HepG2 (cell line): ENCODE results near the gene ANKRD39. TPM values are rescaled to one million over a fixed set of nuclear protein-coding genes. Genes with fewer than 3 reads are reported as not detected.
A peak's percentile ranks its signal among the peaks of the same experiment; 100 is the strongest.

ENCODE experiments used
- ARHGAP35 ChIP-seq: sonication (generic); formaldehyde crosslinking; IDR thresholded peaks from 2 replicates; pipeline ENCODE4 v1.9.0; 2022; ENCODE audit warnings: mild to moderate bottlenecking, inconsistent platforms, moderate library complexity, missing genetic modification reagents, borderline replicate concordance
- HNF1A ChIP-seq, 2 experiments: sonication (generic) in 1 of 2; formaldehyde crosslinking in 1 of 2; IDR thresholded peaks; 2 replicates each; pipeline versions ENCODE4 v1.4.0 to v1.6.1; 2016 to 2020; ENCODE audit warnings: borderline replicate concordance in 1 of 2, low read depth in 1 of 2, mild to moderate bottlenecking in 1 of 2, missing genetic modification reagents in 1 of 2
- KDM2A ChIP-seq: sonication (generic); formaldehyde crosslinking; IDR thresholded peaks from 2 replicates; pipeline ENCODE4 v1.4.0; 2020; ENCODE audit warnings: low read depth, missing genetic modification reagents, borderline replicate concordance
- KDM3A ChIP-seq: IDR thresholded peaks from 2 replicates; pipeline ENCODE4 v1.6.1; 2018; ENCODE audit warnings: low read depth, missing compliant biosample characterization
- SRSF9 ChIP-seq: fragments of 200-400 bp; formaldehyde crosslinking; IDR thresholded peaks from 2 replicates; pipeline ENCODE4 v1.6.1; 2018; ENCODE audit warnings: borderline replicate concordance, mild to moderate bottlenecking, low read depth, low read length; ENCODE audit not compliant: insufficient read depth, poor library complexity, severe bottlenecking
- ZNF121 ChIP-seq: sonication (generic); formaldehyde crosslinking; IDR thresholded peaks from 2 replicates; pipeline ENCODE4 v1.5.0; 2020; ENCODE audit warnings: mild to moderate bottlenecking, missing genetic modification reagents
- polyA plus RNA-seq, 8 experiments: library from polyadenylated mRNA; depleted of rRNA in 3 of 8; stranded (reverse) in 7 of 8; unstranded in 1 of 8; fragments of >200 nt; fragmentation: Illumina TruSeq in 4 of 8; extraction: Trizol in 4 of 8; gene quantifications; 2 replicates each; pipeline versions ENCODE4 v1.2.1 to v1.2.3, GENCODE V29; 2011 to 2016; ENCODE audit warnings: low read depth in 4 of 8, missing spikeins in 1 of 8, mixed read lengths in 1 of 8; ENCODE audit not compliant: insufficient read depth in 1 of 8
- total RNA-seq, 5 experiments: library from RNA; depleted of rRNA; stranded (reverse); fragments of >200 nt; fragmentation: Illumina TruSeq; extraction: Trizol; gene quantifications; 2 replicates each; pipeline ENCODE4 v1.2.3, GENCODE V29; 2016; ENCODE audit warnings: low read depth in 1 of 5
- TF ChIP-seq, protein P1 (sequence below): sonication (generic); formaldehyde crosslinking; IDR thresholded peaks from 2 replicates; pipeline ENCODE4 v1.5.0; 2020; ENCODE audit warnings: mild to moderate bottlenecking, missing genetic modification reagents

Gene ANKRD39
- total and polyA plus RNA-seq, 2 of the 13 experiments (the other 11 are each of a cell fraction or from before 2014, with no cell fraction given) = 23.2 to 24.8 TPM

- TF ChIP-seq HNF1A (IDR thresholded peaks at IDR 0.05; ENCODE audit: low read depth) = no peak
- TF ChIP-seq HNF1A (CRISPR knock-in tag; IDR thresholded peaks at IDR 0.05; ENCODE audit: borderline replicate concordance) = no peak
- TF ChIP-seq, protein P1, sequence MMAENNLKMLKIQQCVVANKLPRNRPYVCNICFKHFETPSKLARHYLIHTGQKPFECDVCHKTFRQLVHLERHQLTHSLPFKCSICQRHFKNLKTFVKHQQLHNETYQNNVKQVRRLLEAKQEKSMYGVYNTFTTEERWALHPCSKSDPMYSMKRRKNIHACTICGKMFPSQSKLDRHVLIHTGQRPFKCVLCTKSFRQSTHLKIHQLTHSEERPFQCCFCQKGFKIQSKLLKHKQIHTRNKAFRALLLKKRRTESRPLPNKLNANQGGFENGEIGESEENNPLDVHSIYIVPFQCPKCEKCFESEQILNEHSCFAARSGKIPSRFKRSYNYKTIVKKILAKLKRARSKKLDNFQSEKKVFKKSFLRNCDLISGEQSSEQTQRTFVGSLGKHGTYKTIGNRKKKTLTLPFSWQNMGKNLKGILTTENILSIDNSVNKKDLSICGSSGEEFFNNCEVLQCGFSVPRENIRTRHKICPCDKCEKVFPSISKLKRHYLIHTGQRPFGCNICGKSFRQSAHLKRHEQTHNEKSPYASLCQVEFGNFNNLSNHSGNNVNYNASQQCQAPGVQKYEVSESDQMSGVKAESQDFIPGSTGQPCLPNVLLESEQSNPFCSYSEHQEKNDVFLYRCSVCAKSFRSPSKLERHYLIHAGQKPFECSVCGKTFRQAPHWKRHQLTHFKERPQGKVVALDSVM (CRISPR knock-in tag) = peak; percentile 80
- no peak for TF ChIP-seq ARHGAP35
- TF ChIP-seq SRSF9 = no peak
- 0 out of 2 replicates have a peak, but pooled peaks have one; percentile 12 for TF ChIP-seq KDM2A (CRISPR knock-in tag)
- peak; percentile 86 for TF ChIP-seq ZNF121 (CRISPR knock-in tag)
- TF ChIP-seq KDM3A = no peak
- TF ChIP-seq, all 625 proteins: peak for 7
Measured at GRCh38 chr2:96872591-96873349, 15.0 kb upstream of the ANKRD39 start (continued).
